Spleen (tissue), 11 donors: ENCODE data around the gene NPAS2. TPM values are rescaled to one million over a fixed set of nuclear protein-coding genes. Genes with fewer than 3 reads are reported as not detected.

ENCODE experiments used
- DNase-seq: peaks from one replicate; pipeline ENCODE4 v3.0.0-alpha.2; 2020
- H3K27ac ChIP-seq, 8 donors: fragments of 200-600 bp; sonication (generic) in 7 of 8; 1 replicate in 4 of 8; 2 replicates in 4 of 8; pipeline versions ENCODE4 v1.5.0 to v1.8.0; 2016 to 2021; ENCODE audit warnings: inconsistent platforms in 4 of 8, mild to moderate bottlenecking in 4 of 8, moderate library complexity in 1 of 8
- H3K27me3 ChIP-seq, 7 donors: fragments of 200-600 bp; sonication (generic) in 6 of 7; replicated peaks in 1 of 7; 1 replicate in 4 of 7; 2 replicates in 3 of 7; pipeline versions ENCODE4 v1.5.0 to v1.8.0; 2016 to 2021; ENCODE audit warnings: inconsistent platforms in 3 of 7, mild to moderate bottlenecking in 1 of 7
- H3K36me3 ChIP-seq, 6 donors: fragments of 200-600 bp; sonication (generic) in 5 of 6; 1 replicate in 4 of 6; 2 replicates in 2 of 6; pipeline versions ENCODE4 v1.5.0 to v1.8.0; 2016 to 2021; ENCODE audit warnings: inconsistent platforms in 2 of 6
- H3K4me1 ChIP-seq, 6 donors: fragments of 200-600 bp; sonication (generic) in 5 of 6; 1 replicate in 3 of 6; 2 replicates in 3 of 6; pipeline versions ENCODE4 v1.5.0 to v1.8.0; 2016 to 2021; ENCODE audit warnings: inconsistent platforms in 3 of 6
- H3K4me3 ChIP-seq, 8 donors: fragments of 200-600 bp; sonication (generic) in 7 of 8; 1 replicate in 4 of 8; 2 replicates in 4 of 8; pipeline versions ENCODE4 v1.5.0 to v1.8.0; 2016 to 2021; ENCODE audit warnings: inconsistent platforms in 4 of 8, mild to moderate bottlenecking in 4 of 8, moderate library complexity in 2 of 8
- H3K9me3 ChIP-seq, 8 donors: fragments of 200-600 bp; sonication (generic) in 7 of 8; 1 replicate in 4 of 8; 2 replicates in 4 of 8; pipeline versions ENCODE4 v1.5.0 to v1.8.0; 2016 to 2021; ENCODE audit warnings: inconsistent platforms in 4 of 8
- CTCF ChIP-seq, 11 experiments: fragments of 200-600 bp in 7 of 11; fragments of 450-650 bp in 4 of 11; sonication (generic) in 4 of 11; IDR thresholded peaks in 8 of 11; conservative IDR thresholded peaks in 3 of 11; 1 replicate in 7 of 11; 2 replicates in 4 of 11; pipeline versions ENCODE4 v1.4.0 to v1.8.0; 2016 to 2021; ENCODE audit warnings: antibody characterized with exemption in 11 of 11, inconsistent platforms in 4 of 11, mild to moderate bottlenecking in 1 of 11
- POLR2A ChIP-seq, 3 donors: fragments of 450-650 bp; IDR thresholded peaks; one replicate each; pipeline ENCODE4 v1.5.1; 2017; ENCODE audit warnings: antibody characterized with exemption in 3 of 3, mild to moderate bottlenecking in 1 of 3
- POLR2AphosphoS5 ChIP-seq, 3 donors: sonication (generic); formaldehyde crosslinking; IDR thresholded peaks; one replicate each; pipeline ENCODE4 v1.5.1; 2017; ENCODE audit warnings: antibody characterized with exemption in 3 of 3
- WGBS, 5 donors: extraction: QIAGEN DNeasy Blood & Tissue Kit in 3 of 5; methylation state at CpG; one replicate each; pipeline versions ENCODE4 v1.1.5 to v1.1.7; 2013 to 2018; 5-methylcytosine and 5-hydroxymethylcytosine counted together
- intact Hi-C: fragments of 100-400 bp; cut with DNase I; formaldehyde crosslinking; loops from one replicate; pipeline ENCODE4 v1.15.0; 2023; ENCODE audit warnings: low total_unique reads
- polyA plus RNA-seq, 3 donors: library from polyadenylated mRNA; stranded (reverse); fragments of 200-250 nt; gene quantifications; one replicate each; pipeline ENCODE4 v1.2.1, GENCODE V29; 2013
- total RNA-seq, 7 donors: library from RNA; depleted of rRNA in 3 of 7; stranded (reverse); fragments of >200 nt in 3 of 7; fragmentation: NEBNext Ultra II Directional in 4 of 7; extraction: Animal tissue kit (Norgen Biotek cat#: 25700) in 4 of 7; gene quantifications; one replicate each; pipeline versions ENCODE4 v1.1.0 to v1.2.1, GENCODE V29; 2016 to 2021
- donor health status: healthy with polysubstance abuse.
- donor health status: DM: no; HTN: no; CAD: no; lungs with moderate emphysema.
- donor health status: DM: no; HTN: no; CAD: no.
- donor health status: Bipolar disorder and iron deficiency.
- donor health status: healthy.
- donor health status: DM: no; HTN: no; CAD: no.
- donor health status: DM: yes; HTN: yes; CAD: no.

The NPAS2 gene
- total and polyA plus RNA-seq, 10 donors, result 2.4 to 24.1 (median 8.4) TPM

- H3K36me3 ChIP-seq, result no peaks in the 10 kb centered on the region
- no peak overlapping the region for H3K4me3 ChIP-seq
- intact Hi-C loops, result no loop called here
- no peak for TF ChIP-seq POLR2AphosphoS5 (IDR thresholded peaks at IDR 0.05)
- no peak for TF ChIP-seq CTCF (IDR thresholded peaks at IDR 0.05 in 8 of 11, conservative IDR thresholded peaks at IDR 0.05 in 3 of 11)
- no peak for TF ChIP-seq POLR2A (IDR thresholded peaks at IDR 0.05)
- no peak overlapping the region for H3K27ac ChIP-seq
- H3K4me1 ChIP-seq, result peaks cover 0 to 22% (median 4%) of the 10 kb centered on the region in 6 donors
- H3K27me3 ChIP-seq, result no peaks in the 10 kb centered on the region
- WGBS, 5 donors, result 79 to 100% (median 83%) methylated on average over 1 of the region's 1 CpG
- DNase-seq, result no peak
- no peaks in the 10 kb centered on the region for H3K9me3 ChIP-seq
Measured at GRCh38 chr2:100781009-100781325, 39.0 kb upstream of the NPAS2 start.

- no peaks in the 10 kb centered on the region for H3K27me3 ChIP-seq
- no peak overlapping the region for H3K27ac ChIP-seq
- intact Hi-C loops, result no loop called here
- no peak overlapping the region for H3K4me3 ChIP-seq
- TF ChIP-seq CTCF (IDR thresholded peaks at IDR 0.05 in 8 of 11, conservative IDR thresholded peaks at IDR 0.05 in 3 of 11) (no peak), POLR2AphosphoS5 (IDR thresholded peaks at IDR 0.05) (no peak), POLR2A (IDR thresholded peaks at IDR 0.05) (no peak)
- H3K9me3 ChIP-seq, result no peaks in the 10 kb centered on the region
- no peak for DNase-seq
- 77 to 90% (median 88%) methylated on average over 12 of the region's 12 CpGs for WGBS, 5 donors
- no peaks in the 10 kb centered on the region for H3K36me3 ChIP-seq
- H3K4me1 ChIP-seq, result peaks cover 0 to 22% (median 4%) of the 10 kb centered on the region in 6 donors
Measured at GRCh38 chr2:100781523-100782379, 38.2 kb upstream of the NPAS2 start.

GRCh38 chr2:100782380-100782878, 37.5 kb upstream of the NPAS2 start:
- Histone ChIP-seq H3K27me3 (no peaks in the 10 kb centered on the region), H3K4me3 (no peak overlapping the region), H3K9me3 (no peaks in the 10 kb centered on the region), H3K36me3 (no peaks in the 10 kb centered on the region), H3K27ac (no peak overlapping the region), H3K4me1 (peaks cover 0 to 22% (median 4%) of the 10 kb centered on the region in 6 donors)
- no peak for DNase-seq
- intact Hi-C loops, result no loop called here
- TF ChIP-seq POLR2AphosphoS5 (IDR thresholded peaks at IDR 0.05), result no peak
- TF ChIP-seq POLR2A (IDR thresholded peaks at IDR 0.05), result no peak
- no peak for TF ChIP-seq CTCF (IDR thresholded peaks at IDR 0.05 in 8 of 11, conservative IDR thresholded peaks at IDR 0.05 in 3 of 11)
- 84 to 96% (median 90%) methylated on average over 6 of the region's 6 CpGs for WGBS, 5 donors

- 82 to 92% (median 86%) methylated on average over 3 of the region's 3 CpGs for WGBS, 5 donors
- intact Hi-C loops, result no loop called here
- H3K27me3 ChIP-seq, result no peaks in the 10 kb centered on the region
- H3K4me1 ChIP-seq, result peaks cover 0 to 22% (median 4%) of the 10 kb centered on the region in 6 donors
- H3K36me3 ChIP-seq, result no peaks in the 10 kb centered on the region
- H3K27ac ChIP-seq, result no peak overlapping the region
- TF ChIP-seq POLR2A (IDR thresholded peaks at IDR 0.05), result no peak
- H3K4me3 ChIP-seq, result no peak overlapping the region
- no peak for DNase-seq
- no peaks in the 10 kb centered on the region for H3K9me3 ChIP-seq
Measured at GRCh38 chr2:100783987-100784386, 36.0 kb upstream of the NPAS2 start.
